Uterus (tissue), 4 donors: Measurements from ENCODE around the gene AUTS2. TPM values are rescaled to one million over a fixed set of nuclear protein-coding genes. Genes with fewer than 3 reads are reported as not detected.

Experiments
- DNase-seq, 2 donors: peaks; one replicate each; pipeline ENCODE4 v3.0.0-alpha.2; 2019 to 2020
- H3K27ac ChIP-seq, 2 donors: fragments of 200-600 bp; sonication (generic); 1 replicate in 1 of 2; 2 replicates in 1 of 2; pipeline ENCODE4 v1.5.1; 2016 to 2018
- H3K27me3 ChIP-seq, 2 donors: fragments of 200-600 bp; sonication (generic); one replicate each; pipeline ENCODE4 v1.5.1; 2018 to 2019; ENCODE audit warnings: control low read depth in 1 of 2
- H3K36me3 ChIP-seq, 2 donors: fragments of 200-600 bp; sonication (generic); one replicate each; pipeline ENCODE4 v1.5.1; 2019; ENCODE audit warnings: control low read depth in 1 of 2
- H3K4me1 ChIP-seq, 2 donors: fragments of 200-600 bp; sonication (generic); one replicate each; pipeline ENCODE4 v1.5.1; 2018 to 2019; ENCODE audit warnings: control low read depth in 1 of 2
- H3K4me3 ChIP-seq, 2 donors: fragments of 200-600 bp; sonication (generic); 1 replicate in 1 of 2; 2 replicates in 1 of 2; pipeline ENCODE4 v1.5.1; 2018 to 2019; ENCODE audit warnings: mild to moderate bottlenecking in 1 of 2
- H3K9me3 ChIP-seq, 2 donors: fragments of 200-600 bp; sonication (generic); one replicate each; pipeline ENCODE4 v1.5.1; 2019; ENCODE audit warnings: control low read depth in 1 of 2
- POLR2A ChIP-seq, 2 donors: fragments of 450-650 bp; IDR thresholded peaks; one replicate each; pipeline ENCODE4 v1.6.1; 2016; ENCODE audit warnings: antibody characterized with exemption in 2 of 2, mild to moderate bottlenecking in 1 of 2, moderate library complexity in 1 of 2
- intact Hi-C: fragments of 100-400 bp; cut with DNase I; formaldehyde crosslinking; loops from one replicate; pipeline ENCODE4 v1.15.1; 2023; ENCODE audit warnings: low total_unique reads
- total RNA-seq, 4 donors: library from RNA; depleted of rRNA in 3 of 4; stranded (reverse); fragments of >200 nt in 3 of 4; gene quantifications; one replicate each; pipeline versions ENCODE4 v1.1.0 to v1.2.4, GENCODE V29; 2014 to 2023
- TF ChIP-seq, protein P1 (sequence below), 4 experiments: fragments of 200-600 bp in 2 of 4; fragments of 450-650 bp in 2 of 4; sonication (generic) in 2 of 4; IDR thresholded peaks; one replicate each; pipeline ENCODE4 v1.5.1; 2016 to 2019; ENCODE audit warnings: antibody characterized with exemption in 4 of 4, mild to moderate bottlenecking in 2 of 4, moderate library complexity in 1 of 4
- donor health status: DM: yes; HTN: yes; CAD: no.

The AUTS2 gene
- total RNA-seq, 4 donors from 2014 or later = 10.5 to 58.2 (median 30.0) TPM

DNA sequence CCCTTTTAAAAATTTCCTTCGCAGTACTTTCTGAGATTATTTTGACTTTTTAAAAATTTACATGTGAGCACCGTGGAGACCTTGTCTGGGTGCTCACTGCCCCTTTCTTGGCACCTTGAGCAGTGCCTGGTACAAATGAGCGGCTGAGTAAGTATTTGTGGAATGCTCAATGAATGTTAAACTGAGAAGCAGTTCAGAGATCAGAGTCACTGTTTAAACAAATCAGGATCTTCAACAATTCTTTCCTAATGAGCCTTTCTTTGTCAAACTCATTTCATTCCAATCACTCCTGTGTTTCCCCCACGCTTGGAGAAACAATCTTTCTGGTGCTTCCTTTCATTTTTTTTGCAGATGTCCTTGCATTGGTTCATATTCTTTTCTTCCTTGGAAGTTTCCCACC is 922.3 kb downstream of the AUTS2 start:
- H3K27ac ChIP-seq = no peak overlapping the region
- no peaks in the 10 kb centered on the region for H3K4me1 ChIP-seq
- TF ChIP-seq, protein P1, sequence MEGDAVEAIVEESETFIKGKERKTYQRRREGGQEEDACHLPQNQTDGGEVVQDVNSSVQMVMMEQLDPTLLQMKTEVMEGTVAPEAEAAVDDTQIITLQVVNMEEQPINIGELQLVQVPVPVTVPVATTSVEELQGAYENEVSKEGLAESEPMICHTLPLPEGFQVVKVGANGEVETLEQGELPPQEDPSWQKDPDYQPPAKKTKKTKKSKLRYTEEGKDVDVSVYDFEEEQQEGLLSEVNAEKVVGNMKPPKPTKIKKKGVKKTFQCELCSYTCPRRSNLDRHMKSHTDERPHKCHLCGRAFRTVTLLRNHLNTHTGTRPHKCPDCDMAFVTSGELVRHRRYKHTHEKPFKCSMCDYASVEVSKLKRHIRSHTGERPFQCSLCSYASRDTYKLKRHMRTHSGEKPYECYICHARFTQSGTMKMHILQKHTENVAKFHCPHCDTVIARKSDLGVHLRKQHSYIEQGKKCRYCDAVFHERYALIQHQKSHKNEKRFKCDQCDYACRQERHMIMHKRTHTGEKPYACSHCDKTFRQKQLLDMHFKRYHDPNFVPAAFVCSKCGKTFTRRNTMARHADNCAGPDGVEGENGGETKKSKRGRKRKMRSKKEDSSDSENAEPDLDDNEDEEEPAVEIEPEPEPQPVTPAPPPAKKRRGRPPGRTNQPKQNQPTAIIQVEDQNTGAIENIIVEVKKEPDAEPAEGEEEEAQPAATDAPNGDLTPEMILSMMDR (IDR thresholded peaks at IDR 0.05) = no peak
- no peak for TF ChIP-seq POLR2A (IDR thresholded peaks at IDR 0.05)
- no peaks in the 10 kb centered on the region for H3K36me3 ChIP-seq
- no peaks in the 10 kb centered on the region for H3K27me3 ChIP-seq
- H3K4me3 ChIP-seq = no peak overlapping the region
- no peaks in the 10 kb centered on the region for H3K9me3 ChIP-seq
- intact Hi-C loops = loop anchor here (10.0 kb wide), 1 partner anchor 236 kb away; no protein-coding TSS in a partner anchor
- no peak for DNase-seq

DNA sequence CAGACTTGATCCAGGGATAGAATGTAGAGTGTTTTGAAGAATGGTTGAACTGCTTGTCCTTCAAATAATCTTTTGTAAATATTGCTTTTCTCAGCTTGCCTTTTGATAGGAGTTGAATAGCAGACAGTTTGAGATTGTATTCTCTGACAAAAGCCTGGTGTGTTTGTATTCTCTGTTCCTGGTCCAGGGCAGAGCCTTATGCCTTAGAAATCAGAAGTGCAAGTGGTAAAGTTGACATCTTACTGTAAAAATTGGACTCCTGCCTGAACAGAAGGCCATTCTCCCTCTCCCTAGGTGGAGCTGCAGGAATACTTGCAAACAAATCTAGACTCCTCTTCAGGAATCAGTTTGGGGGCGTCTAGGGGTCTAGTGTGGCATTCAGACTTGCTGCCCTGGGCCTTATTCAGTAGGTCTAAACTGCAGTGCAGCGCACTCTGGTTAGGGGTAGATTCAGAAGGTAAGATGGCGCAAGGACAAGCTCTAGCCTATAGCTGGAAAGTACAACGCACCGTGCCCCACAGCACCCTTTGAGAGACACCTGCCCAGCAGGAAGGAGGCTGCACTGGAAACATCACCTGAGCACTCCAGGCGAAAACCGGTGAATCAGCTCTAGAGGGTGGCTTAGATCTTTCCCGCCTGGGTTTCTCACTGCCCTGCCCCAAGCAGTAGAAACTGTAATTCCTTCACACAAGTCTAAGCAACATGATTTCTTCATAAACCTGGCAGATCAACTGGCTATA is 925.1 kb downstream of the AUTS2 start:
- DNase-seq = no peak
- no peaks in the 10 kb centered on the region for H3K36me3 ChIP-seq
- no peak overlapping the region for H3K27ac ChIP-seq
- intact Hi-C loops = loop anchor here (10.0 kb wide), 1 partner anchor 239 kb away; no protein-coding TSS in a partner anchor
- no peak for TF ChIP-seq POLR2A (IDR thresholded peaks at IDR 0.05)
- TF ChIP-seq, protein P1 (IDR thresholded peaks at IDR 0.05) = no peak
- no peak overlapping the region for H3K4me3 ChIP-seq
- H3K4me1 ChIP-seq = no peaks in the 10 kb centered on the region
- no peaks in the 10 kb centered on the region for H3K9me3 ChIP-seq
- H3K27me3 ChIP-seq = no peaks in the 10 kb centered on the region

- TF ChIP-seq, protein P1 (IDR thresholded peaks at IDR 0.05) = no peak
- no peak for TF ChIP-seq POLR2A (IDR thresholded peaks at IDR 0.05)
- intact Hi-C loops = loop anchor here (10.0 kb wide), 1 partner anchor 239 kb away; no protein-coding TSS in a partner anchor
- H3K27me3 ChIP-seq = no peaks in the 10 kb centered on the region
Observed at GRCh38 chr7:70523989-70524351, 925.7 kb downstream of the AUTS2 start.

GRCh38 chr7:70525991-70526390 is 927.7 kb downstream of the AUTS2 start:
- intact Hi-C loops = loop anchor here (10.0 kb wide), 1 partner anchor 241 kb away; no protein-coding TSS in a partner anchor
- Histone ChIP-seq H3K27me3 (no peaks in the 10 kb centered on the region), H3K4me3 (no peak overlapping the region), H3K36me3 (no peaks in the 10 kb centered on the region), H3K27ac (no peak overlapping the region), H3K9me3 (no peaks in the 10 kb centered on the region), H3K4me1 (no peaks in the 10 kb centered on the region)
- no peak for DNase-seq
- no peak for TF ChIP-seq POLR2A (IDR thresholded peaks at IDR 0.05)
- TF ChIP-seq, protein P1 (IDR thresholded peaks at IDR 0.05) = no peak

More at GRCh38 chr7:70523989-70524351, 925.7 kb downstream of the AUTS2 start:
- no peak for DNase-seq
- no peaks in the 10 kb centered on the region for H3K9me3 ChIP-seq
- no peak overlapping the region for H3K4me3 ChIP-seq
- no peaks in the 10 kb centered on the region for H3K36me3 ChIP-seq
- no peak overlapping the region for H3K27ac ChIP-seq
- H3K4me1 ChIP-seq = no peaks in the 10 kb centered on the region

DNA sequence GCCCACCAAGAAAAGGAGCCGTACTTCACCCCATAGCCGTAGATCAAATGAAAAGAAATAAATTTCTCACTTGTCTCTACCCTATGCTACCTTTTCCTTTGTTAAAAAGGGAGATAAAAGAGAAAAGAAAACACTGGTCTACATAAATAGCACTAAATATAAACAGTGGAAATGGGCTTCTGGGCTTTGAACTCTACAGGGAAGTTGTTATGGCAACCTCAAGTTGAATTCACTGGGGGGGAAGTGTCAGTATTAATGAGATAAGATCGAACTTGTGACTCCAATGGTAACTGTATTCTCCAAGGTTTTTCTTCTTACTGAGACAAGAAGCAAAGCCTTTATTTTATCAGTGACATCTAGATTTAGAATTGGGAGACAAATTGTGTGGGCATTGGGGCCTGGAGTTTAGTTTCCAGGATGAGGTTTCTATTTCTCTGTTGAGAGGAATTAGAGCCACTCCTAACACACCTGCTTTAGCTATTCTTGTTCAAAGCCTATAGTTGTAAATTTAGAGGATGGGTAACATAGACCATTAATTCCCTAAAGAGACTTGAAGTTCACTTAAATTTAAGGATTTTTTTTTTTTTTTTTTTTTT is 929.3 kb downstream of the AUTS2 start:
- Histone ChIP-seq H3K27me3 (no peaks in the 10 kb centered on the region), H3K36me3 (no peaks in the 10 kb centered on the region), H3K4me3 (no peak overlapping the region), H3K27ac (no peak overlapping the region), H3K9me3 (no peaks in the 10 kb centered on the region), H3K4me1 (no peaks in the 10 kb centered on the region)
- TF ChIP-seq, protein P1 (IDR thresholded peaks at IDR 0.05) = no peak
- no peak for TF ChIP-seq POLR2A (IDR thresholded peaks at IDR 0.05)
- no peak for DNase-seq
- intact Hi-C loops = loop anchor here (10.0 kb wide), 1 partner anchor 243 kb away; no protein-coding TSS in a partner anchor
